Smooth muscle cell (in vitro differentiated cells): ENCODE measurements around the gene ARHGEF3. TPM values are rescaled to one million over a fixed set of nuclear protein-coding genes. Genes with fewer than 3 reads are reported as not detected.

Source experiments
- DNase-seq: peaks from one replicate; lab custom pipeline; 2025; ENCODE audit not compliant: unreplicated experiment; lab: John Stamatoyannopoulos, UW
- H2AFZ ChIP-seq: fragments of 200-600 bp; sonication (generic); 2 replicates; pipeline ENCODE4 v1.6.0; 2016; ENCODE audit warnings: antibody characterized with exemption, low read depth, mild to moderate bottlenecking
- H3F3A ChIP-seq: fragments of 200-600 bp; sonication (generic); 2 replicates; pipeline ENCODE4 v1.6.0; 2017; ENCODE audit warnings: antibody characterized with exemption, low read depth
- H3K27ac ChIP-seq: fragments of 200-600 bp; sonication (generic); 2 replicates; pipeline ENCODE4 v1.5.1; 2016; ENCODE audit warnings: low read depth, mild to moderate bottlenecking
- H3K27me3 ChIP-seq: fragments of 200-600 bp; sonication (generic); 2 replicates; pipeline ENCODE4 v1.6.1; 2016; ENCODE audit warnings: low read depth, mild to moderate bottlenecking
- H3K36me3 ChIP-seq: fragments of 200-600 bp; sonication (generic); 2 replicates; pipeline ENCODE4 v1.5.1; 2016; ENCODE audit warnings: low read depth
- H3K4me1 ChIP-seq: fragments of 200-600 bp; sonication (generic); 2 replicates; pipeline ENCODE4 v1.5.1; 2016; ENCODE audit warnings: low read depth
- H3K4me2 ChIP-seq: fragments of 200-600 bp; sonication (generic); 2 replicates; pipeline ENCODE4 v1.6.0; 2016; ENCODE audit warnings: mild to moderate bottlenecking
- H3K4me3 ChIP-seq: fragments of 200-600 bp; sonication (generic); 2 replicates; pipeline ENCODE4 v1.5.1; 2016; ENCODE audit warnings: mild to moderate bottlenecking
- H3K79me2 ChIP-seq: fragments of 200-600 bp; sonication (generic); 2 replicates; pipeline ENCODE4 v1.6.0; 2016; ENCODE audit warnings: low read depth, mild to moderate bottlenecking
- H3K9ac ChIP-seq: fragments of 200-600 bp; sonication (generic); 2 replicates; pipeline ENCODE4 v1.6.0; 2016; ENCODE audit warnings: low read depth
- H3K9me3 ChIP-seq: fragments of 200-600 bp; sonication (generic); replicated peaks from 2 replicates; pipeline ENCODE4 v1.5.1; 2016; ENCODE audit warnings: low read depth
- H4K20me1 ChIP-seq: fragments of 200-600 bp; sonication (generic); 2 replicates; pipeline ENCODE4 v1.6.0; 2016; ENCODE audit warnings: low read depth
- CTCF ChIP-seq: fragments of 200-600 bp; sonication (generic); IDR thresholded peaks from 2 replicates; pipeline ENCODE4 v1.5.1; 2017; ENCODE audit warnings: borderline replicate concordance, mild to moderate bottlenecking, antibody characterized with exemption; ENCODE audit not compliant: insufficient read depth, poor library complexity, severe bottlenecking
- WGBS: methylation state at CpG from one replicate; pipeline ENCODE4 v1.1.7; 2016; ENCODE audit warnings: low lambda C conversion rate; 5-methylcytosine and 5-hydroxymethylcytosine counted together
- polyA plus RNA-seq: library from polyadenylated mRNA; unstranded; fragments of >200 nt; fragmentation: Nextera tagmentation; extraction: Ambion mirVana; gene quantifications from 2 replicates; pipeline ENCODE4 v1.2.1, GENCODE V29; 2016
- total RNA-seq: library from RNA; depleted of rRNA; stranded (reverse); fragments of >200 nt; gene quantifications from 2 replicates; pipeline ENCODE4 v1.2.3, GENCODE V29; 2014

The ARHGEF3 gene
- total and polyA plus RNA-seq, 2 experiments from 2014 or later: 131 to 137 TPM

- DNase-seq: no peak
- H3K4me3 ChIP-seq: no peak overlapping the region
- H3K79me2 ChIP-seq: peaks cover 93% of the 10 kb centered on the region
- H3K4me2 ChIP-seq: peak overlapping the region; percentile 35
- no peaks in the 10 kb centered on the region for H3K9me3 ChIP-seq
- no peak overlapping the region for H3K9ac ChIP-seq
- no peaks in the 10 kb centered on the region for H3K4me1 ChIP-seq
- peaks cover 99% of the 10 kb centered on the region for H4K20me1 ChIP-seq
- WGBS: 70% methylated on average over 5 of the region's 5 CpGs
- TF ChIP-seq CTCF: no peak
- peak overlapping the region; percentile 63 for H3K27ac ChIP-seq
- no peak overlapping the region for H2AFZ ChIP-seq
- H3K36me3 ChIP-seq: peaks cover 22% of the 10 kb centered on the region
- no peaks in the 10 kb centered on the region for H3K27me3 ChIP-seq
- H3F3A ChIP-seq: peaks cover 51% of the 10 kb centered on the region
These were observed 50.6 kb downstream of the ARHGEF3 start for GRCh38 chr3:56751056-56751707.

- peaks cover 40% of the 10 kb centered on the region for H3F3A ChIP-seq
- no peak overlapping the region for H3K4me3 ChIP-seq
- H4K20me1 ChIP-seq: peaks cover 99% of the 10 kb centered on the region
- no peak for DNase-seq
- WGBS: 47% methylated on average over 8 of the region's 8 CpGs
- no peak for TF ChIP-seq CTCF
- no peaks in the 10 kb centered on the region for H3K27me3 ChIP-seq
- peaks cover 27% of the 10 kb centered on the region for H3K36me3 ChIP-seq
- H3K9ac ChIP-seq: no peak overlapping the region
- H3K27ac ChIP-seq: peak overlapping the region; percentile 63
- no peak overlapping the region for H3K4me2 ChIP-seq
- no peaks in the 10 kb centered on the region for H3K9me3 ChIP-seq
- peaks cover 92% of the 10 kb centered on the region for H3K79me2 ChIP-seq
- H2AFZ ChIP-seq: no peak overlapping the region
- H3K4me1 ChIP-seq: no peaks in the 10 kb centered on the region
These were observed 53.0 kb downstream of the ARHGEF3 start for GRCh38 chr3:56748663-56749231.

- no peaks in the 10 kb centered on the region for H3K9me3 ChIP-seq
- H3K4me2 ChIP-seq: no peak overlapping the region
- no peak overlapping the region for H3K9ac ChIP-seq
- no peak overlapping the region for H2AFZ ChIP-seq
- no peak overlapping the region for H3K4me3 ChIP-seq
- DNase-seq: no peak
- H3K27me3 ChIP-seq: no peaks in the 10 kb centered on the region
- H3K79me2 ChIP-seq: peaks cover 81% of the 10 kb centered on the region
- peaks cover 99% of the 10 kb centered on the region for H4K20me1 ChIP-seq
- 80% methylated on average over 2 of the region's 2 CpGs for WGBS
- H3K4me1 ChIP-seq: no peaks in the 10 kb centered on the region
- TF ChIP-seq CTCF: no peak
- H3K36me3 ChIP-seq: peaks cover 41% of the 10 kb centered on the region
- peaks cover 39% of the 10 kb centered on the region for H3F3A ChIP-seq
- H3K27ac ChIP-seq: peak overlapping the region; percentile 63
These were observed 54.6 kb downstream of the ARHGEF3 start for GRCh38 chr3:56747150-56747549.
